Activated CD4-positive, alpha-beta T cell treated with anti-CD3 and anti-CD28 coated beads for 1 hour (primary cell): ENCODE data around the gene NOTUM.

Experiments used
- DNase-seq: peaks from one replicate; pipeline ENCODE4 v3.0.0-alpha.2; 2020

Gene NOTUM

DNA sequence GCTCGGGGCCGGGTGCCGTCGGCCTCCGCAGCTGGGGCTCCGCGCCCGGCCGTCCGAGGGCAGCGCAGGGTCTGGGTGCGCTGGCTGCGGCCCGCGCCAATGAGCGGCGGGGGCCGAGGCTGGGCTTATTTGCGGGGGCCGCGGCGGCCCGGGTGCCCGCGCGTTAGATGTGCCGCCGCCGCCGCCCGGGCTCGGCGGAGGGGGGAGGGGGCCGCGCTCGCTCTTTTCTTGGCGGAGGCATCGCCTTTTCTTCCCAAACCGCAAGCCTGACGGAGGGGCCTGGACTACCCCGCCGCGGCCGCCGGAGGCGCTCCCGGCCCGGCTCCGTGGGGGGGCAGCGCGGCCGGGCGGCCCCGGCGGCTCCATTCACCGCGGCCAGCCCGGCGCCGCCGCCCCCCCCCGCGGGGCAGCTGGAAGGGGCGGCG is at the start of gene NOTUM:
TSS of gene NOTUM (minus strand) at position 101 of the 425 bp plus-strand sequence. CDS start 278 bp downstream, outside the sequence.
- DNase-seq = no peak

DNA sequence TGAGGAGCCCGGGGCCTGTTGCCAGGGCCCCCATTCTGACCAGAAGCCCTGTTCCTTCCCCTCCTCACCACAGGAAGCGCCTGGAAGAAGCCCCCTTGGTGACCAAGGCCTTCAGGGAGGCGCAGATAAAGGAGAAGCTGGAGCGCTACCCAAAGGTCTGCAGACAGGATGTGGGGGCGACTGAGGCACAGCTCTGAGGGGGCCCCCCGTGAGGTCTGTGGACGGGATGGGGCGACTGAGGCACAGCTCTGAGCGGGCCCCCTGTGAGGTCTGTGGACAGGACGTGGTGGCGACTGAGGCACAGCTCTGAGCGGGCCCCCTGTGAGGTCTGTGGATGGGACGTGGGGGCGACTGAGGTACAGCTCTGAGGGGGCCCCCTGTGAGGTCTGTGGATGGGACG is 48.4 kb upstream of the NOTUM start:
- DNase-seq = no peak

DNA sequence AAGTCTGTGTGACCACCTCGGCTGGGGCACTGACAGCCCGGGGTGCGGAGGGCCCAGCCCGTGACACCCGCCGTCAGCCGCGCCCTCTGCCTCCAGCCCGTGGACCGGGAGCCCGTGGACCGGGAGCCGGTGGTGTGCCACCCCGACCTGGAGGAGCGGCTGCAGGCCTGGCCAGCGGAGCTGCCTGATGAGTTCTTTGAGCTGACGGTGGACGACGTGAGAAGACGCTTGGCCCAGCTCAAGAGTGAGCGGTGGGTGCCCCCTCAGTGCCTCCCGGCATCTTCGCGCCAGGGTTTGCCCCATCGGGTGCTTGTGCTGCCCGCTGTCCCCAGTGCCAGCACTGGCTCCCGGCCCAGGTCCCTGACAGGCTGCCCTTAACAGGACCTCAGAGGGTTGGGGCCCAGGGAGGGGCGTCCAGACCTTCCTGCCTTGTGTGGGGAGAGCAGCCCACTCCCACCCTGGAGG is 48.0 kb upstream of the NOTUM start:
- no peak for DNase-seq

GRCh38 chr17:82008258-82008940 is 47.4 kb upstream of the NOTUM start:
- no peak for DNase-seq

- DNase-seq = no peak
Observed at GRCh38 chr17:82007495-82008257, 46.7 kb upstream of the NOTUM start.

GRCh38 chr17:82007228-82007494 is 46.2 kb upstream of the NOTUM start:
- no peak for DNase-seq

DNA sequence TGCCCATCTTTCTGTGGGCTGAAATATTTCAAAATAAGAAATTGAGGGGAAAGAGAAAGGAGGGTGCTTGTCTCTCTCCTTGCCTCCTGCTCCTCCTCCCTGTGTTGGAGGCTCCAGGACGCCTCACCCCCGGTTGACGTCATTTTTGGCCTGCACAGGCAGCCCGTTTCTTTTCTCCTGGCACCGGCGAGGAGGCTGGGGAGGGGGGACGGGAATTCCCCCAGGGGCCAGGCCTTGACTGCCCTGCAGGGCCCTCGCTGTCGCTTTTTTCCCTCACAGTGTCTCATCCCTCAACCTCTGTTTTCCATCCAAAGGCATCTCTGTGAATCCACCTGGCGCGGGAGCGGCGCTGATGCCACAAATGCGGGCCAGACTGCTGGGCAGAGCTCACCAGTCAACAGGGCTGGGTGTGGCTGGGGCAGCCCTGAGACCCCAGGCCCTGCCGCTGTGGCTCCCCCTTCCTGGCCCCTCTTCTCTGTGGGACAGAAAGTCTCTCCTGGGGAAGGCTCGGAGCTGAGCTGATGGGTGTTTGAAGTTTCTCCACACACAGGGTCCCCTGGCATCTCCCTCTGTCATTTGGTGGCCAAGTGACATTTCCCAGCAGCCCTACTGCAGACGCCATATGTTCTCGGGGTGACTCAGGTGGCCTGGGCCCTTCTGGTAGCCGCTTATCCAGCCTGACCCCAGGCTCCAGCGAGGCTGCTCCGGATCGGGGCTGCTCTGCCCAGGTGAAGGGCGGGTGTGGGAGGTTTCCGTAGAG is 45.7 kb upstream of the NOTUM start:
- no peak for DNase-seq

GRCh38 chr17:82005701-82006348 is 44.8 kb upstream of the NOTUM start:
- DNase-seq = no peak

- DNase-seq = no peak
Observed at GRCh38 chr17:82004517-82005455, 43.8 kb upstream of the NOTUM start.

DNA sequence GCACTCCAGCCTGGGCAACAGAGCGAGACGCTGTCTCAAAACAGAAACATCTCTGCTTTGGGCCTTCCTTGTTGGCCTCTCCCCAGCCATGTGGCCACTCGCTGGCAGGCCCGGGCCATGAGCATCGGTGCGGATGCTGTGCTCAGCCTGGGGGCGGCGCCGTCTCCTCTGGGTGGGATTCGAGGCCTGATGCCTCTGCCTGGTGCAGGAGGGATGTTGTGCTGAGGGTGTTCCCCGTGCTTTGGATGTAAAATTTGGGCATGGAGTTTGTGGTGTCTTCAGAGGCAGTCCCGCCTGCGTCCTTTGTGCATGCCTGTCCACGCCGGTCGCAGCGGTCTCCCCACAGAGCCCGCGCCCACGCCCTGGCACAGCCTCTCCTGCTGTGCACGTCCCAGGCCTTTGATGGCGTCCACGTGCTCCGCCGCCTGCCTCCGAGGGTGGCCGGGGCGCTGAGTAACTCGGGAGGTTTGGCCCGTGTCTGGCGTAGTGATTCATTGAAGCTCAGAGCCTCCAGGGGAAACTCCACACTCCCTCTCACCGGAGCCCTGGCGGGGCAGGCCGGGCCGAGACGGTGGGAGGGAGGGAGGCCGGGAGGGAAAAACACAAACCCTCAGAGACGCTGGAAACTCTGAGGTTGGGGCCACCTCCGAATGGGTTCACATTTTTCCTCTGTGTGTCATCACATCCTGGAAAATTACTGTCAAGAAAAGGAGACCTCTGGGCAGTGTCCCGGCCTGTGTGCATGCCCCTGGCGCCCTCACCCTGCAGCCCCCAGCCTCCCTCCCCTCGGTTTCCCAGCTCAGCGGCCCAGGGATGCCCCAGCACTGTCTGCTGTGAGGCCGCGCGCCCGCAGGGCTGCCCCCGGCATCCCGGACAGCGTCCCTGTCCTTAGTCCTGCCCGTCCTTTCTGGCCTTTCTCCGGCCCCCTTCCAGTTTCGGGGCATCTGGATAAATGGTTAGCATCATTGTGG is 42.7 kb upstream of the NOTUM start:
- no peak for DNase-seq

DNA sequence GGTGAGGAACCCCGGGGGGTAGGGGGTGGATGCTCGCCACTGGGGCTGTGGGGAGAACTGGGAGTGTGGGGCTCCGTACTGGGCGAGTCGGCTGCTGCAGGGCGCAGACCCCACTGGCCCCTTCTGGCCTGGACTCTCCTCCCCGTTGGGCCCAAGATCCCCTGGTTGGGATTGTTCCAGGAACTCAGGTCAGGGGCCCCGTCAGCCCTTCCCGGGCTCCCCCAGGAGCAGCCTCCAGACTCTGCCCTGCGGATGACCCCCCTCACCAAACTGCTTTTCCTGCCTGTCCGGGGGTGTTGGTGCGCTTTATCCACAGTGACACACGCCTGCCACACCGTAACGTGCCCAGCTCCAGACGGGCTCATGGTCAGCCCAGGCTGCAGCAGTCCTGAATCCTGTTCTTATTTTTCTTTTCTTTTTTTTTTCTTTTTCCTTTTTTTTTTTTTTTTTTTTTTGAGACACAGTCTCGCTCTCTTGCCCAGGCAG is 40.6 kb upstream of the NOTUM start:
- DNase-seq = no peak

DNA sequence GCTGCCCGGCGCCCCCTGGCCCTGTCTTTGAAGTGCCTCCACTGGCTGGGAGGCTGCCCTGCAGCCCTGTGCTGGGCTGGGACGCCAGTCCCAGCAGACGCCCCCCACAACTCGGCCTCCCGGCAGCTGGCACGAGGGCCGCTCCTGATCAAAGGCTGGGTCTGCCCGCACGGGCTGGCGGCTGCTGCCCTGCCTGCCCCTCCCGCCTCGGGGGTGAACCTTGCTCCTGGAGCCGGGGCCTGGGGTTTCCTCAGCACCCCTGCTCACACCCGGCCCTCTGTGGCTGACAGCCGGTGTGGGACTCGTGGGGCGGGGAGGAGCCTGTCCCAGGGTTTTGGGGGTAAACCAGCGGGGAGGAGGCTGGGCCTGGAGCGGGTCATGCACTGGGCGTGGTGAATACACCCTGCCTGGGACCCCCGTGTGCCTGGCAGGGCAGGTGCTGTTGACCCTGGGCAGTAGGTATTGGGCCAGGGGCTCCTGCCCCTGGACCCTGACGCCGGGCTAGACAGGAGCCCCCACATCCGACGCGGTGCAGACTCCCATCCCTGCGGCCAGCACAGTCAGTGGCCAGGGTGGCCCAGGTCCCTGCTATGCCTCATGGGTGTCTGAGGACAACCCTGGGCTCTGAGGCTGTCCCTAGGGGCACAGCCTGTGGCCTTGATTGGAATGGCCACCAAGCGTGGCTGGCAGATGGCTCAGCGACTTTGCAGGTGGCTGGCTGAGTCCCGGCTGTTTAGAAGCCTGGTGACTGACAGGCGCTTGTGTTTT is 40.0 kb upstream of the NOTUM start:
- DNase-seq = no peak

DNA sequence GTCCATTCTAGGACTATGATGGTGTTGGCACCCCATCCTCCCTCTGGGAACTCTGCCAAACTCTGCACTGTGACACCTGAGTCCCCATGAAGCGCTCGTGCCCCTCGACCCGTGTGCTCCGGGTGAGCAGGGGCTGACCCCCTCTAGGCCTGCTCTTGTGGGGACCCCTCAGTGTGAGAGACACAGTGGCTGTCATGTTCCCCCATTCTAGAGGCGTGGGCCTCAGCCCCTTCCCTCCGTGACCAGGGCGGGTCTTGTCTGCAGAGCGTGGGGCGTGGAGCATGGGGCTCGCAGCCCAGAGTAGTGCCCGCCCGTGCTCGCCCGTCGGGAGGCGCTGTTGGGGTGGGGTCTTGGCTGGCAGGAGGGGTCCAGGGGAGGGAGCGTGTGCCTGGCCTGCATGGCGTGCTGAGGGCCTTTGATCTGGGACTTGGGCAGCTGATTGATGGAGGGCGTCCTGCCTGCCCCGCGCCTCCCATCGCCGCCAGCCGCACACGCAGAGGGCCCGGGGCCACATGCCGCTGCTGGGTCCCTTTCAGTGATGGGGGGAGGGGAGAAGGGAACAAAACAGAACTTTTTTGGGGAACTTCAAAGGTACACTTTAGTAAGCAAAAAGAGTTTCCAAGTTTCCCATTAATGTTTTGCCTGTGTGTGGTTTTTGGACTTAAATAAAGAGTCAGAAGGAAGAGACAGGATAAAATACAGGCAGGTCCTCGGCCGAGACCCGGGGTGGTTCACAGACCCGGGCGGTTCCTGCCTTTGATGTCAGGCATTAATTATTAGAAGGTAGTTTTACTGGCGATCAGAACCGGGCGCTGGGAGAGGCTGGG is 39.2 kb upstream of the NOTUM start:
- DNase-seq = no peak

DNA sequence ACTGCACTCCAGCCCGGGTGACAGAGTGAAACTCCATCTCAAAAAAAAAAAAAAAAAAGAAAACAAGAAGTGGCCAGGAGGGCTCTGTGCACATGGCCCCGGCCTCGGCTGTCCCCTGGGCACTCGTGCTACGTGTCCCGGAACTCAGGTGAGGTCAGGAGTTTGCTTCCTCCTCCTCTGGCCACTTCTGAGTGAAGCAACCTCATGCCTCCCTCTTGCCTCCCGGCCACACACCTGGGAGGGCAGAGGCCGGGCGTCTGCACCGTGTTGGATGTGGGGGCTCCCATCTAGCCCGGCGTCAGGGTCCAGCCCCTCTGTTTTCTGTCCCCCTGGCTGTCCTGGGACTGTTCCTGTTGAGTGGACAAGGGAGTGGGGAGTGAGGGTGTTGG is 38.6 kb upstream of the NOTUM start:
- no peak for DNase-seq

DNA sequence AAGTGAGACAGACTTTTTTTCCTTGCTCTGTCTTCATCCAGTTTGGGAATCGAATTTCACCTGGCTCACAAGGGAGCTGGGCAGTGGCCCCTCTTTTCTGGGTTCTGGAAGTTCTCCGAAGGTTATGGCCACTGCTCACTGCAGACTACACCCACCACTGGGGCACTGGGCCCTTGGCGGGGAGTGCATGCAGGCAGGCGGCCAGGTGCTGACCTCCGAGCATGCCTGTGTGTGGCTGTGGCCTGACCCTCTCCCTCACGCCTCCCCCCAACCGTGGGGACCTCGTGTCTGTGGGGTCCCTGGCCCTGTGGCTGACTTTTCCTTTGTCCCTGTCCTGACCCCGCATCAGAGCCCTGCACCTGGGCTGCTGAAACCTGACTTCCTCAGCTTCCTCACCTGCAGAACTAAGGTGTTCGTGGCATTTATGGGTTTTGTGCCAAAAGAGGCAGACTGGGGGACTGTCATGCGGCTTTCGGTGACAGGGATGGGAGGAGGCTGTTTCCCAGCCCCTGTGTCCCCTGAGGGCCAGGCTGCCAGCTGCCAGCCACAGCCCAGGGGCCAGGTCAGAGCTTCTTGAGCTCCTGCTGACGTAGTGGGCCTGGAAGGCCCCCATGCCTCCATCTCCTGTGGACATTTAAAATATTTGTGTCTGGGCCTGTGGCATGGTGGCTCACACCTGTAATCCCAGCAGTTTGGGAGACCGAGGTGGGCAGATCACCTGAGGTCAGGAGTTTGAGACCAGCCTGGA is 37.9 kb upstream of the NOTUM start:
- no peak for DNase-seq

DNA sequence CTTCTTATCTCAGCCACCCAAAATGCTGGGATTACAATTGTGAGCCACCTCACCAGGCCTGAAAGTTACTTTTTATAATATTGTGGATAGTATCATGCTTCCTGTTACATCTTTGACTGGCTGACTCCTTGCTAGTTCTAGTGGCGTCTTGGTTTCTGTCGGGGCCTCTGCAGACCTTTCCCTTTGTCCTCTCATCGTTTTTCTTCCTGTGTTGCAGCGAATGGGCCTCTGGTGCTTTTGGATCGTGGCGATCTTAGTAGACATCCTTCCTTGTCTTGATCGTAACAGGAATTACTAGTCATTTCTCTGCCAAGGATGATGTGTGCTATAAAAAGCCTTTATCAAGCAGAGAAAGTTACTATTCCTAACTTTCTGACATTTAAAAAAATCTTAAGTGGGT is 37.2 kb upstream of the NOTUM start:
- DNase-seq = no peak

DNA sequence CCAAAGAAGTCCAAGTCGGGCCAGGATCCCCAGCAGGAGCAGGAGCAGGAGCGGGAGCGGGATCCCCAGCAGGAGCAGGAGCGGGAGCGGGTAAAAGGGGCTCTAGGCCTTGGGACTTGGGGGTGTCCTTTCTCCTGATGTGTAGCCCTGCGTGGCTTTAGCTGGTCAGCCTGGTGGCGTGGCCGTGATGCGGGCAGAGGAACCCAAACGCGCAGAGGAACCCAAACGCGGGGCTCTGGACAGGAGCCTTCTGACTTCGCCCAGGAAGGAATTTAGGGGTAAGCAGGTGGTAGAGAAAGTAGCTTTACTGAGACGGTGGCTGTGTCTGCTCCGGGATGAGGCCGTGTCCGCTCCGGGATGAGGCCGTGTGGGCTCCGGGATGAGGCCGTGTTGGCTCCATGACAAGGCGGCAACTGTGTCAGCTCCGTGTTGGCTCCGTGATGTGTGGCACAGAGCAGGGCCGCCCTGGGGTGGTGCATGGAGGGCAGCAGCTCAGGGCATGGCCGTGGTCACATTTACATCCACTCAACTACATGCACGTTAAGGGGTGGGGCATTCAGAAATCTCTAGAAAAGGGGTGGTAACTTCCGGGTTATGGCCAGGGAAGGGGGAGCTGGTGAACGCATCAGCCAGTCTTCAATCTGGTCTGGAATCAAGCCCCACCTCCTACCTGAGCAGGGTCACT is 35.9 kb upstream of the NOTUM start:
- no peak for DNase-seq
